GM04504 (cell line): ENCODE measurements around the gene CLIP4.
"Not testable (repeated sequence)": the region's sequence is repeated elsewhere in the genome, so short reads cannot be mapped to it uniquely, and the experiment has no call there.

Source experiments
- DNase-seq: peaks from one replicate; pipeline ENCODE4 v3.0.0-alpha.2; 2012; ENCODE audit warnings: low read depth

The CLIP4 gene

DNA sequence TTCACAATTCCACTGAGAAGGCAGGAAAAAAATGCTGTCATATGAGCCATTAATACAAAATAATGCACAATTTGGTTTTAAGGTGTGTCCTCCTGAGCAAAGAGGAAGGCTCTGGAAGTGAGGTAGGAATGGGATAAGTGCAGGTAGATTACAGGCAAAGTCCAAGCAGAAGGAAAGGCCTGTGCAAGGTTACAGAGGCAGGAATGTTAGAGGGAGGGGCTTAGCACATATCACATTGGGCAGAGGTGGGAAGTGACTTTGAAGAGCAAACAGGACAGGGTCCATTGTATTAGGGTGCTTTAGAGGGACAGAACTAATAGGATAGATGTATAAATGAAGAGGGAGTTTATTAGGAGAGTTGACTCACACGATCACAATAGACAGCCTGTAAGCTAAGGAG is 14.7 kb upstream of the CLIP4 start:
- DNase-seq = no peak

DNA sequence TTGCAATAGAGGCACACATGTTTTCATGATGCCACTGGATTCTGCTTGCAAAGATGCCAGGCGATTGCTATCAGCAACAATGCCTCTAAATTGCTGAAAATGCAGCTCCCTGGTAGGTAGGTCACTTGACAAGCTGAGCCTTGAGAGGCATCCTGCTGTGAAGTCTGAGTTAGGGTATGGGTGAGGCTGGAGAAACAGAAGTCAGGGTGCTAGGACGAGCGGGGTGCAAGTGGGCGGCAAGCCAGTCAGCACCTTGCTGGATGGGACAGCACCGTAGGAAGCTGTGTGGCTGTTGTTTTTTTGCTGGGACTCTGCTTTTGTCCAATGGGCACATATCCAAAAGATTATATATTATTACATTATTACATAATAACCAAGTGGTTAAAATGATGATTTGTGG is 10.5 kb upstream of the CLIP4 start:
- no peak for DNase-seq

DNA sequence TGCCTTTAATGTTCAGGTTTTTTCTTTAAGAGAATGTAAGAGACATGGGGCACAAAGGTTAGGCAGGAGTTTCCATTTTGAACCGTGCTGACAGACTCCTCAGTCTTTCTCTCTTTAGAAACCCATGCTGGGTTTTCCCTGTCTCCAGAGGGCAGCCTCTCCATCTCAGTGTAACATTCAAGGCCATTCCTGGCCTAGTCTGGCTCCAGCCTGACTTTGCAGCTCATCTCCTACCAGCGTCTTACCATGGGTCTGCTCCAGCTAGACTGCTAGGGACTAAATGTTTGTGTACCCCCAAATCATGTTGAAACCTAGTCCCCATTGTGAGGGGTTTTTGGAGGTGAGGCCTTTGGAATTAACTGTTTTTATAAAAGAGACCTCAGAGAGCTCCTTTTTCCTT is 9.8 kb upstream of the CLIP4 start:
- no peak for DNase-seq

DNA sequence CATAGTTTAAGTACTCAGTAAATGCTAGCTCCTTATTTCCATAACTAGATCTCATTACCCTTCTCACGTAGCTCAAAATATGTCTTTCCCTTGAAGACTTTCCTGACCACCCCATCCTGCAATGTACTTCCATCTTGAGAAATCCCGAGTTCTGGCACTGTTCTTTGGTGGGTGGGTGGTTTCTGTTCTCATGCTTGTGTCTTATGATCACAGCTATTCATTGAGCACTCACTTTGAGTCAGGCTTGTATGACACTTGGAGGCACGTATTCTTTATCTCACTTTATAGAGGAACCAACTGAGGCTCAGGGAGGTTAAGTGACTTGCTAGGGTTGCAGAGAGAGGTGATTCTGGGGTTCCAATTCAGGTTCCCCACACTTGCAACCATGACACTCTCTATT is 9.0 kb upstream of the CLIP4 start:
- DNase-seq = no peak

DNA sequence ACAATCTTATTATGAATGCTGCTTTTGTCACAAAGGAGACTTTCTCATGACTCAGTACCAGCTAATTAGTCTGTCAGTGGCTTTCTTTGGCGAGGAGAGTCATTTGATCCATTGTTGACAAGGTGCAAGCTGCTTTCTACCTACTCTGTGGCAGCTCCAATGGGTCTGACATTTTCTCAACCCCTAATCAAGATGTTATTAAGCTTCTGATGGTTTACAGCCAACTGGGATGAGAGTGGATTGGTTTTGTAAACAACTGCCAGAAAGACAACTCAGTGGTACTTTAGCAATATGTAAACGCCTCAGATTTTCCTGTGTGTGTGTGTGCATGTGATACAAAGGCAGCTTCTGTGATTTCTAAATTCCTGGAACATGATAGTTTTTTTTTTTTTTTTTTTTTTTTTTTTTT is 8.2 kb upstream of the CLIP4 start:
- no peak for DNase-seq

GRCh38 chr2:29107547-29107946 is 7.7 kb upstream of the CLIP4 start:
- not testable (repeated sequence) for DNase-seq

DNA sequence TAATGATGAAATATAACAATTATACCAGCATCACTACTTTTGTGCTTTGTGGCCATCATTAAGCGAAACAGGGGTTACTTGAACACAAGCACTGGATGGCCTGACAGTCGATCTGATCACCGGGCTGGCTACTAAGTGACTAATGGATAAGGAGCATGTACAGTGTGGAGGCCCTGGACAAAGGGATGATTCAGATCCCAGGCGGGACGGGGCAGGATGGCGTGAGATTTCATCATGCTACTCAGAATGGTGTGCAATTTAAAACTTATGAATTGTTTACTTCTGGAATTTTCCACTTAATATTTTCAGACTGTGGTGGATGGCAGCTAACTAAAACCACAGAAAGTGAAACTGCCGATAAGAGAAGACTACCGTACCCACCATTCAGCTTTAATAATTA is 7.0 kb upstream of the CLIP4 start:
- DNase-seq = peak; percentile 84

DNA sequence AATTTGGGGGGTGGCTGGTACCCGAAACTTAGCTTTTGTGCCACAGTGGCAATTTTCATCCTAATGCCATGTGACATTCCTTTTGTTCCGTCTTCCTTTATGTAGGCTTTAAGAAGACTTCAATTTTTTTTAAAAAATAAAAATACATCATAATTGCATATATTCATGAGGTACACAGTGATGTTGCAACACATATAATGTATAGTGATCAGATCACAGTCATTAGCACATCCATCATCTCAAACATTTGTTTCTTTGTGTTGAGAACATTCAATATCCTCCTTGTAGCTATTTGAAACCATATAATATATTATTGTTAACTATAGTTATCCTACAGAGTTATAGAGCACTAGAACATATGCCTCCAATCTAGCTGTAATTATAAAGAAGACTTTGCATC is 6.0 kb upstream of the CLIP4 start:
- no peak for DNase-seq

DNA sequence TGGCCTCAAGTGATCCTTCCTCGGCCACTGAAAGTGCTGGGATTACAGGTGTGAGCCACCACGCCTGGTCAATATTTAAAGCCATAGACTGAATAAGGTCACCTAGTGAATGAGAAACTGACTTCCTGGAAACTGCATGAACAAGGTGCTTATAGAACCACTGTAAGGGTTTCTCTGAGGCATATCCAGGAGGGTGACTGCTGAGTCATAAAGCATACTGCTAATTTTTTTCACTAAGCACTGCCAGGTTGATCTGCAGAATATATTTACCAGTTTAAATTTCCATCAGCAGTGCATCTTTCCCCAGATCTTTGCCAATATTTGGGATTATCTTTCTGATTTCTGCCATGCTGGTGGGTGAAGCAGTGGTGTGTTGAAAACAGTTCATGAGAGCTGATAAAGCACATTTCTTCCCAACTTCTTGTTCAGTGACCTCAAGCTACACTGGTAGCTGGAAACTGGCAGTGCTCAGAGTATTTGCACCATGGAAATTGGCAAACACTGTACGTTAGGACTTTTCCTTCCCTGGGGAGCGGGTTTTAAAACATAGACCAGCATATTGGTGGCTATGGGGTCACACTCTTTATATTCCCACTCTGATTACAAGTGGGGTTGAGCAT is 4.2 kb upstream of the CLIP4 start:
- no peak for DNase-seq

DNA sequence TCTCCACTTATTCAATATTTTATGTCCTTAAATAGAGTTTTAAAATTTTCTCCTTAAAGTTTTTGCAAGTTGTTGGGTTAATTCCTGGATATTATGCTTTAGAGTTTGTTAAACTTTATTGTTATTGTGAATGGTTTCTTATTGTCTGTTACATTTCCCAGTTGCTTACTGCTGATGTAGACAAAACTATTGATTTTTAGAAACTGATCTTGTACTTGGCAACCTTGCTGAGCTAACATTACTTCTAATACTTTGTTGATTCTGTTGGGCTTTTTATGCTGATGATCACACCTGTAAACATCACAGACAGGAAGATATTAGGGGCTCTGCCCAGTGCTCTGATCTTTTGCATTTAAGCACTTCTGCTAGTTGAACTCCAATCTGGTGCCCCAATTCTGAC is 2.8 kb upstream of the CLIP4 start:
- DNase-seq = no peak

DNA sequence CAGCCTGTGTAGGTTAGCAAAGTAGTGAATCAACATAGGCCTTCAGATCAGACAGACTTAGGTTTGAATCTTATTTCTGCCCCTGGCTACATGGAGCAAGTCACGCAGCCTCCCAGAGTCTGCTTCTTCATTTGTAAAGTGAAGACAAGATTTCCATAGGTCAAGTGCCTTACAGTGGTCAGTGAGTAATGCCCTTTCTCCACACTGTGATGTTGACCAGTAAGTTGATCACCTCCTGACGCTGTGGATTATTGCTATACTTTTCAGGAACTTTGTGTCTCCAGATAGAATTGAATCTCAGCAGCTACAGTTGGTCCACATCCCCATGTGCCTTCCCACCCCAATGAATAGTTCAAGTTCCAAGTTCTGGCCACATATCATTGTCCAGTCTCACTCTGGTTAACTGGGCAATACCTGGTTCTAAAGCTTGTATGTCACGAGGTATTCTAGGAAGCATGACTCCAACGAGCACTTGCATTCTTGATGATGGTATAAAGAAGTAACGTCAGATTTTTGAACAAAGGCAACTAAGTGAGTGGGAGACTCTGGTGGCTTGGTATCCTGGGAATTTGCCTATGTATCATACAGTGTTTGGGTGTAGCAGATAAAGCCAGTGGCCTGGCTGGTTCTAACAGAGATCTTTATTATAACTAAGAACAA is 2.1 kb upstream of the CLIP4 start:
- no peak for DNase-seq

DNA sequence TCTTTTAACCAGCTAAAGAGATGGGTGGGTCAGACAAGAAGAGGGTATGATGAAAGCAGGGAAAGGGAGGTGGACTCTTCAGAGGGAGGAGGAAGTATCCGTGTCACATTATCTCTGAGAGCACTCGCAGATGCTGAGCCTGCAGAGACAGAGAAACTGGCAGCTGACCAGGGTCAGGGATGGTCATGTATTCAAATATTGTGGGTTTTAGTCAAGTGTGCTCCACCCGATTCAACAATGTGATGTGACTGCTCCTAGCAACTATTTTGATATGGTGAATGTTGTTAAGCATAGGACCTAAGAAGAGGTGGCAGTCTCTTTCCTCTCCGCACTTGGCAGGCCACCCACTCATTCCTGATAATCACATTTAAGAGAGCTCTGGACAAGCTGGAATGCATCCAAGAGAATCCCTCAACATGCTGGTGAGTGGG is 1.3 kb upstream of the CLIP4 start:
- peak; percentile 81 for DNase-seq

- DNase-seq = no peak
Measured at GRCh38 chr2:29114586-29114945, 649 bp upstream of the CLIP4 start.

GRCh38 chr2:29115797-29116781 is 874 bp downstream of the CLIP4 start:
- DNase-seq = peak; percentile 50

DNA sequence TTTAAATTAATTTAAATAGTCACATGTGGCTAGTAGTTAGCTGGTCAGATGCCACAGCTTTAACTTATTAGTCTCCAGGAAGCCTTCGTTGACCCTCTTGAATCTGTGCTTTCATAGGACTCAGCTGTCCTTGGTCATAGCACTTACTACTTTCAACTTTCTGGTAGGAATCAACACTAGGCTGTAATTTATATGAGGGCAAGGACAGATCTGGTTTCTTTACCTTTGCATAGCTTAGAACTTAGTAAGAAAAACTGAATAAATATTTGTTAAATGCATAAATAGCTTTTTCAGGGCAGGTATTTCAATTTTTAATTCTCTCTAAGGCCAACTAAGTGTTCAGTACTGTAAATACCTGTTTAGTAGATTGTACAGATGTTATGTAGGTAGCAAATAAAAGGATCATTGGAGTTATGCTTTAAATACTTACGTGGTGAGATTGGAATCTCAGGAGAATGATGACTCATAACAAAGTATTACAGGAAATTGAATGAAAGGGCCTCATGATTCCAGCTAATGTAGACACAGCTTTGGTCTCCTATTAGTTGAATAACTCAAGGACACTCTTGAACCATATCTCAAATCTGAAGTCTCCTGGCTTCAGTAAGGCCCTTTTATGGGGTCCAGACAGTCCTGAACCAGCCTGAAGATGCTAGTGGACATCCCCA is 2.6 kb downstream of the CLIP4 start:
- DNase-seq = no peak

DNA sequence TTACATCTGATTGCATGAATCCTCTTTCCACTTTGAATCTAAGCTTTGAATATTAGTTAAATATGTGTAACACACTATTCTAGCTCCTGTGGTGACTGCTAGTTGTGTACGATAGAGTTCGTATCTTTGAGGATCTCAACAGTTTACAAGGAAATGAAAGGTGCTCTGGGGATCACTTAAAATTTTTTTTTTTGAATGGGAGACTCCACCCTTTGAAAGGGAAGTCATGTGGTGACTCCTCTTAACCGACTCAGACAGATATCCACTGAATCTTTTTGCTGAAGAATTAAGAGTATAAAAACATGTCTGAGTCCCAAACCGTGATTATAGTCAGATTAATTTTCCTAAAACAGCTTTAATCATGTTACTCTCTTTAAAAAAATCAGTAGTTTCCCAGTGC is 4.0 kb downstream of the CLIP4 start:
- DNase-seq = no peak

DNA sequence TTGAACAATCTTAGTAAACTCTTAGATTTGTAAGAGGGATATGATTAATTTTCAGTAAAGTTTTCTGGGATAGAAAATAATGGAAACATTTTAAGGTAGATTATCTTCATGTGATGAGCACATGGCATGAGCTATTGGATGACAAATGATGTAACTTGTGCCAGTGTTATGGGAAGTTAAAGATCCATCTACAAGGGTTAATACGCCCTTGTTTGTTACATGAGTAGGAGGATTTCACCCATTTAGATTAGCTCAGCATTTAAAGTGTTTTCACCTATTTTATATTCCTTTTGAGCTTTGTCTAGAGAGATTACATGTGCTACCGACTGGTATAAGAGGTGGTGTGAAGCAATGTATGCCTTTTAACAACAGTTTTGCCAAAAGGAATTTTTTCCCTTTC is 5.6 kb downstream of the CLIP4 start:
- no peak for DNase-seq

DNA sequence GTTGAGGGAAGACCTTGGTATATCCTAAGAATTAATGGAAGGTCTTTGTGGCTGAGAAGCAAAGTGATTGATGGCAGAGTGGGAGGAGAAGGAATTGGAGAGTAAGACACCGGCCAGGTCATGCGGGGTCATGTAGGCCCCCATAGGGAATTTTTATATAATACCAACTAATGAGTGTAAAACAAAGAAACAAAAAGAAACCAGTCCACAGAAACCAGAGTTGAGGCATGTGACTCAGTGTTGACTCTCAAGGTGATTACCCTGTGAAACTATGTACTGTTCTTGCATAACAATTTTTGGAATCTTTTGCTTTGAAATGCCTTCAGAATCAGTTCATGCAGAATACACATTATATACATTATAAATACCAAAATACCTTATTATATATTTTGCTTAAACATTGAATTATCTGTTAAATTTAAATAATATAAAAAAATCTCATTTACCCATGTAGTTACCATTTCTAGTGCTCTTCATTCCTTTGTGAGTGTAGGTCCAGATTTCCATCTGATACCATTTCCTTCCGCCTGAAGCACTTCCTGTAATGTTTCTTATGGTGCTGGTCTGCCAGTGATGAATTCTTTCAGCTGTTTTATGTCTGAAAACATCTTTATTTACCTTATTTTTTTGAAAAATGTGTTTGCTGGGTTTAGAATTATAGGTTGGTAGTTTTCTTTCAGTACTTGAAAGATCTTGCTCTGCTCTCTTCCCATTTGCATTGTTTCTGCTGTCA is 8.6 kb downstream of the CLIP4 start:
- peak; percentile 53 for DNase-seq

GRCh38 chr2:29124504-29124903 is 9.3 kb downstream of the CLIP4 start:
- DNase-seq = no peak

GRCh38 chr2:29129586-29130281 is 14.5 kb downstream of the CLIP4 start:
- DNase-seq = no peak

DNA sequence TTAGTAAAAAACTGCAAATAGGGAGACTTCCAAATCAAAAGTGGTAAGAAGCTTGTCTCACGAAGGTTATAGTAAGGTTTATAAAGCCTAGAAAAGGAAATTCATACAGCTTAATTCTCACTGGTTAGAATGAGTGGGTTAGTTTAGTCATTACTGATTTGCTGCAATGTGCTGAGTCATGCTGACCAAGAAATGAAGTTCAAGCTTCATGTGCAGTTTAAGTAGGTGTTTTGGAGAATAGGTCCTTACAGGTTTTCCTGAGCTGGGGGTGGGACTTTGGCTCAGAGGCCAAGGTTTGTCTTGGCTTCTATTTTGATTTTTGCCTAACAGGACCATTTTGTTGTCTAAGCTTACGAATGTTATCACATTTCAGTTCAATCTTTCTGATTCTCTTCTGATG is 15.1 kb downstream of the CLIP4 start:
- peak; percentile 57 for DNase-seq
